Measurements from ENCODE around the gene CEP55.

The CEP55 gene

GRCh38 chr10:93471110-93471651 lies 25.2 kb upstream of the CEP55 start:
- DNase-seq = no peak

- no peak for DNase-seq
Measured at GRCh38 chr10:93473161-93473560, 23.3 kb upstream of the CEP55 start.

GRCh38 chr10:93473804-93474472 lies 22.5 kb upstream of the CEP55 start:
- DNase-seq = no peak

- DNase-seq = no peak
Measured at GRCh38 chr10:93475227-93475626, 21.2 kb upstream of the CEP55 start.

GRCh38 chr10:93475871-93476270 lies 20.5 kb upstream of the CEP55 start:
- no peak for DNase-seq

- no peak for DNase-seq
Measured at GRCh38 chr10:93476756-93477155, 19.7 kb upstream of the CEP55 start.

- DNase-seq = no peak
Measured at GRCh38 chr10:93478873-93479272, 17.5 kb upstream of the CEP55 start.

GRCh38 chr10:93481637-93482144 lies 14.7 kb upstream of the CEP55 start:
- DNase-seq = no peak

- DNase-seq = peak; percentile 23 to 50
Measured at GRCh38 chr10:93482145-93482834, 14.1 kb upstream of the CEP55 start, which contains the start of gene MYOF. Gene MYOF, minus strand, starts transcription at chr10:93482334. Its CDS starts 140 bp downstream, at chr10:93482194.

GRCh38 chr10:93485690-93486089 lies 10.7 kb upstream of the CEP55 start:
- no peak for DNase-seq

- no peak for DNase-seq
Measured at GRCh38 chr10:93488956-93489528, 7.4 kb upstream of the CEP55 start.

GRCh38 chr10:93491602-93492121 lies 4.8 kb upstream of the CEP55 start:
- no peak for DNase-seq

- DNase-seq = no peak
Measured at GRCh38 chr10:93493162-93493561, 3.2 kb upstream of the CEP55 start.

- DNase-seq = no peak
Measured at GRCh38 chr10:93494494-93494893, 1.9 kb upstream of the CEP55 start.

GRCh38 chr10:93495654-93496321 lies 624 bp upstream of the CEP55 start:
- peak in 1 of 2 donors; percentile 4 for DNase-seq

- DNase-seq = no peak
Measured at GRCh38 chr10:93498166-93498565, 1.8 kb downstream of the CEP55 start.

GRCh38 chr10:93501650-93502049 lies 5.2 kb downstream of the CEP55 start:
- no peak for DNase-seq

GRCh38 chr10:93503075-93503474 lies 6.7 kb downstream of the CEP55 start:
- no peak for DNase-seq

- DNase-seq = no peak
Measured at GRCh38 chr10:93505075-93505474, 8.7 kb downstream of the CEP55 start.

GRCh38 chr10:93509816-93510215 lies 13.4 kb downstream of the CEP55 start:
- DNase-seq = no peak

- no peak for DNase-seq
Measured at GRCh38 chr10:93512565-93512964, 16.2 kb downstream of the CEP55 start.

GRCh38 chr10:93513091-93513490 lies 16.7 kb downstream of the CEP55 start:
- no peak for DNase-seq

- no peak for DNase-seq
Measured at GRCh38 chr10:93514521-93514920, 18.1 kb downstream of the CEP55 start.

Data from activated CD4-positive, alpha-beta T cell treated with anti-CD3 and anti-CD28 coated beads for 4 hours (primary cell).